Activated CD8-positive, alpha-beta T cell treated with anti-CD3 and anti-CD28 coated beads for 36 hours (primary cell): ENCODE measurements around the gene ADAMTS5. TPM values are rescaled to one million over a fixed set of nuclear protein-coding genes. Genes with fewer than 3 reads are reported as not detected.

Source experiments
- ATAC-seq: fragments of 200-7000 bp; cut with Tn5 transposase; one replicate; pipeline ENCODE4 v1.10.0; 2021; ENCODE audit warnings: mild to moderate bottlenecking, moderate library complexity
- CTCF ChIA-PET: fragments of 350-600 bp; sonication (Branson Sonifier 250); formaldehyde crosslinking; loops from one replicate; lab custom pipeline; 2021; ENCODE audit warnings: antibody characterized with exemption; lab: Charles Lee
- POLR2A ChIA-PET: fragments of 350-600 bp; sonication (Branson Sonifier 250); formaldehyde crosslinking; loops from one replicate; lab custom pipeline; 2021; ENCODE audit warnings: antibody characterized with exemption; lab: Charles Lee
- DNase-seq: peaks from one replicate; pipeline ENCODE4 v3.0.0-alpha.2; 2020
- H3K27ac Mint-ChIP-seq: one replicate; pipeline ENCODE4 v1.8.0; 2021; ENCODE audit warnings: mild to moderate bottlenecking, mixed read lengths
- H3K27me3 Mint-ChIP-seq: one replicate; pipeline ENCODE4 v1.8.0; 2021; ENCODE audit warnings: mixed read lengths
- H3K36me3 Mint-ChIP-seq: one replicate; pipeline ENCODE4 v1.8.0; 2021; ENCODE audit warnings: low read depth, mixed read lengths
- H3K4me1 Mint-ChIP-seq: one replicate; pipeline ENCODE4 v1.8.0; 2021; ENCODE audit warnings: low read depth, mixed read lengths
- H3K4me3 Mint-ChIP-seq: one replicate; pipeline ENCODE4 v1.8.0; 2021; ENCODE audit warnings: mild to moderate bottlenecking, moderate library complexity, mixed read lengths
- H3K9me3 Mint-ChIP-seq: one replicate; pipeline ENCODE4 v1.8.0; 2021; ENCODE audit warnings: mixed read lengths
- intact Hi-C: fragments of 100-400 bp; cut with micrococcal nuclease; formaldehyde crosslinking; loops from one replicate; pipeline ENCODE4 v1.10.0; 2022
- total RNA-seq, 2 experiments: library from RNA; stranded (reverse); gene quantifications; one replicate each; pipeline ENCODE4 v1.2.3, GENCODE V29; 2021
- TF ChIP-seq, protein P1 (sequence below): fragments of 200-600 bp; IDR thresholded peaks from one replicate; pipeline ENCODE4 v1.8.0; 2022; ENCODE audit warnings: antibody characterized with exemption, mild to moderate bottlenecking

ADAMTS5 gene
- total RNA-seq, 2 experiments from 2014 or later = not detected

DNA sequence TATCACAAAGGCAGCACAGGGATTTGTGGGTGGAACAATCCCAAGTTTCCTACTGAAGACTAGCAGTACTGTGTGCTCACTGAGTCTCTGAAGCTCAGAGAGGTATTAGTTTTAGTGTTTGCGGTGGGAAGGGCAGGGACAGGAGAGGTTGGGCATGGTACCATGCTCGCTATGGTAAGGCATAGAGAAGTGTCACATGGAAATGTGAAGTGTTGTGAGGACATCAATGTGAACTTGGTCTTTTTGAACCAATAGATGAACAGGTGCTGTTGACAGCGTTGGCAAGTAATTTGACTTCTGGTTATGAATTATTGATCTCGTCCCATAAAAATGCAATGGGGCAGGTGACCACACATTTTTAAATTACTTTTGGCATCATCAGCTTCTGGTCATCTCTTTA lies 65.9 kb downstream of the ADAMTS5 start:
- H3K4me1 Mint-ChIP-seq = no peaks in the 10 kb centered on the region
- no peak for ATAC-seq
- intact Hi-C loops = no loop called here
- H3K27me3 Mint-ChIP-seq = peaks cover 2% of the 10 kb centered on the region
- POLR2A ChIA-PET = no interaction called here
- H3K4me3 Mint-ChIP-seq = no peak overlapping the region
- H3K9me3 Mint-ChIP-seq = peaks cover 2% of the 10 kb centered on the region
- no peak overlapping the region for H3K27ac Mint-ChIP-seq
- CTCF ChIA-PET = no interaction called here
- no peaks in the 10 kb centered on the region for H3K36me3 Mint-ChIP-seq
- TF ChIP-seq, protein P1, sequence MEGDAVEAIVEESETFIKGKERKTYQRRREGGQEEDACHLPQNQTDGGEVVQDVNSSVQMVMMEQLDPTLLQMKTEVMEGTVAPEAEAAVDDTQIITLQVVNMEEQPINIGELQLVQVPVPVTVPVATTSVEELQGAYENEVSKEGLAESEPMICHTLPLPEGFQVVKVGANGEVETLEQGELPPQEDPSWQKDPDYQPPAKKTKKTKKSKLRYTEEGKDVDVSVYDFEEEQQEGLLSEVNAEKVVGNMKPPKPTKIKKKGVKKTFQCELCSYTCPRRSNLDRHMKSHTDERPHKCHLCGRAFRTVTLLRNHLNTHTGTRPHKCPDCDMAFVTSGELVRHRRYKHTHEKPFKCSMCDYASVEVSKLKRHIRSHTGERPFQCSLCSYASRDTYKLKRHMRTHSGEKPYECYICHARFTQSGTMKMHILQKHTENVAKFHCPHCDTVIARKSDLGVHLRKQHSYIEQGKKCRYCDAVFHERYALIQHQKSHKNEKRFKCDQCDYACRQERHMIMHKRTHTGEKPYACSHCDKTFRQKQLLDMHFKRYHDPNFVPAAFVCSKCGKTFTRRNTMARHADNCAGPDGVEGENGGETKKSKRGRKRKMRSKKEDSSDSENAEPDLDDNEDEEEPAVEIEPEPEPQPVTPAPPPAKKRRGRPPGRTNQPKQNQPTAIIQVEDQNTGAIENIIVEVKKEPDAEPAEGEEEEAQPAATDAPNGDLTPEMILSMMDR = no peak
- no peak for DNase-seq

DNA sequence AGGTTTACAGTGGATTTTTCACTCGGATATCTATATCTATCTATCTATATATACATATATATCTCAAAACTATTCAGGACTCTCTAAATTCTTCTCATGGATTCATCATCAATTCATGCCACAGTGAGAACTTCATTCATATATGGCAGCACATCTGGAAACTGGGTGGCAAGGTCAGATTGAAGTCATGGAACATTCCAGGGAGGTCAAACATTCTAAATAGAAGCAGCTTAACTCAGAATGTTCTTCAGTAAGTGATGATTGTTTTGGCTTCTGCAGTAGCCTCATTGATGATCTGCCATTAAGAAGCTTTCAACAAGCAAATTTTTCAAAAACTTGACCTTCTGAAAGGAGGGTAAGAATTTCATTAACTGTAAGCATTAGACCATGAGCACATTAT lies 74.7 kb downstream of the ADAMTS5 start:
- no peak for ATAC-seq

DNA sequence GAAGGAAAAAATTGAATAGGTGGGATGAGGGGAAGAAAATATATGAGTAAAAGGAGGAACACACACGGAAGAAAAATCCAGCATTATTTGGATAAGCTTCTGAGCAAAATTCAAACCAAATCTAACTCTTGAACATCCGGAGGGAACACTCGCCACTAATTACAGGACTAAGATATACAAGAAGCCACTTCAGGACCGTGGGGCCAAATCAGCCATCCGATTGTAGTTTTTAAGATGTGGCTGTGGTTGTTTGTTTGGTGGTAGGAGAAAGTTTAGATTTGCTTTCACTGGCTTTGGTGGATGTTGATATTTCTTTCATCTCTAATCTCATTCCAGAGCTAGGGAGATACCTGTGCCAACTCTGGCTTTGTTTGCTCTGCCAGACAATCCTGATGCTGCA lies 78.0 kb downstream of the ADAMTS5 start:
- no peak for ATAC-seq
- Mint-ChIP-seq H3K27ac (no peak overlapping the region), H3K27me3 (peaks cover 3% of the 10 kb centered on the region), H3K9me3 (no peaks in the 10 kb centered on the region), H3K36me3 (no peaks in the 10 kb centered on the region), H3K4me3 (no peak overlapping the region), H3K4me1 (no peaks in the 10 kb centered on the region)
- POLR2A ChIA-PET = no interaction called here
- no peak for DNase-seq
- intact Hi-C loops = no loop called here
- TF ChIP-seq, protein P1 = no peak
- CTCF ChIA-PET = no interaction called here

More for the DNA sequence above, 74.7 kb downstream of the ADAMTS5 start:
- H3K4me3 Mint-ChIP-seq = no peak overlapping the region
- peaks cover 3% of the 10 kb centered on the region for H3K27me3 Mint-ChIP-seq
- CTCF ChIA-PET = no interaction called here
- intact Hi-C loops = no loop called here
- TF ChIP-seq, protein P1 = no peak
- DNase-seq = no peak
- no peak overlapping the region for H3K27ac Mint-ChIP-seq
- POLR2A ChIA-PET = no interaction called here
- H3K9me3 Mint-ChIP-seq = no peaks in the 10 kb centered on the region
- no peaks in the 10 kb centered on the region for H3K4me1 Mint-ChIP-seq
- H3K36me3 Mint-ChIP-seq = no peaks in the 10 kb centered on the region

DNA sequence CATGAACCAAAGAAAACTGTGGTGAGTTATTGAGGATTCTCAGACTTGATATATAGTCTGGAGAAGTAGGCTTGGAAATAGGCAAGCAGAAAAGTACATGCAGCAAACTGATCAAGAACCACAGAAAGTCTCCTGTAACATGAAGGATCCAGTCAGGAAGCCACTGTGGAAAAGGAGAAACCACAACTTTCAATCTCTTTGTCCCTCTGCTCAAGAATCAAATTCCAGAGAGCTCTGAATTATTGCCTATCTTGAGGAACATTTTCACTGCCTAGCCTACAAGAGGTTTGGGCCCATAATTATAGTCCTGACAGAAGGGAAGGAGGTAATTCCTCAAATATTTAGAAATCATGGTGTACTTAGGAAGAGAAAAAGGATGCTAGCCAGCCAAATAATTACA lies 78.6 kb downstream of the ADAMTS5 start:
- Mint-ChIP-seq H3K9me3 (no peaks in the 10 kb centered on the region), H3K4me3 (no peak overlapping the region), H3K4me1 (no peaks in the 10 kb centered on the region), H3K27ac (no peak overlapping the region), H3K36me3 (no peaks in the 10 kb centered on the region), H3K27me3 (peaks cover 3% of the 10 kb centered on the region)
- TF ChIP-seq, protein P1 = no peak
- ChIA-PET CTCF (no interaction called here), POLR2A (no interaction called here)
- intact Hi-C loops = no loop called here
- DNase-seq (no peak), ATAC-seq (no peak)

DNA sequence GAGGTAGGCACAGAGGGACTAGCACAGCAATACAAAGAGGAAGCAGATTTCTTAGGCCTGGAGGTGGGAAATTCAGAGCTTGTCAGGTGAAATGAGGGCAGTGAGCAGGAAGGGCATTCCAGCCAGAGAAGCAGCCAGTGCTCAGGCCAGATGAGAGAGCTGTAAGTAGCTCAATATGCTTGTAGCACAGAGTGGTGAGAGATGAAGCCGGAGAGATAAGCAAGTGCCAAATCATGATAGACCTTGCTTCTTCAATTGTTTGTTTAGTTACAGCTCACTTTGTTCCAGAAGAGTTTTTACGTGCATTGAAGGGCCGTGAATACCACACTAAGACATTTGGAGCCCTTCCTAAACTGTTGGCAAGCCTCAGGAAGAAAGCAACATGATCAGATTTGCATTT lies 79.6 kb downstream of the ADAMTS5 start:
- DNase-seq (no peak), ATAC-seq (no peak)
- Mint-ChIP-seq H3K27me3 (no peaks in the 10 kb centered on the region), H3K27ac (no peak overlapping the region), H3K36me3 (no peaks in the 10 kb centered on the region), H3K4me1 (no peaks in the 10 kb centered on the region), H3K4me3 (no peak overlapping the region), H3K9me3 (no peaks in the 10 kb centered on the region)
- TF ChIP-seq, protein P1 = no peak
- ChIA-PET POLR2A (no interaction called here), CTCF (no interaction called here)
- intact Hi-C loops = no loop called here
